ENCODE measurements around the gene KRCC1.
"Not testable (repeated sequence)": the region's sequence is repeated elsewhere in the genome, so short reads cannot be mapped to it uniquely, and the experiment has no call there.

Gene KRCC1

DNA sequence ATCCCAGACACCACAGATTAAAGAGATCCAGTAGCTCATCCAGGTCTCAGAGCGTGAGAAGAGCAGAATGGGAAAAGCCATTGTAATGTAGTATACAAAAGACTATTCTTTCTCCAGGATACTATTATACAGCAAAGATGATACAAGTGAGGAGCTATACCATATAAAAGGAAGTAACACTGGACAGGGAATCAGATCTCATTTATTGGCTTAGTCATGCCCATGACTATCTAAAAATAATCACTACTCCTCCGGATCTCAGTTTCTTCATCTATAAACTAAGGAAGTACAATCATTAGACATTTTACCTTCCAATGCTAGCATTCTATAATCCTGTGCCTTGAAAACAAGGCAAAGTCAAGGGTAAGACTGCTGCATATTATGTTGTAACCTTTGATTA lies 19.4 kb downstream of the KRCC1 start:
- DNase-seq = no peak

DNA sequence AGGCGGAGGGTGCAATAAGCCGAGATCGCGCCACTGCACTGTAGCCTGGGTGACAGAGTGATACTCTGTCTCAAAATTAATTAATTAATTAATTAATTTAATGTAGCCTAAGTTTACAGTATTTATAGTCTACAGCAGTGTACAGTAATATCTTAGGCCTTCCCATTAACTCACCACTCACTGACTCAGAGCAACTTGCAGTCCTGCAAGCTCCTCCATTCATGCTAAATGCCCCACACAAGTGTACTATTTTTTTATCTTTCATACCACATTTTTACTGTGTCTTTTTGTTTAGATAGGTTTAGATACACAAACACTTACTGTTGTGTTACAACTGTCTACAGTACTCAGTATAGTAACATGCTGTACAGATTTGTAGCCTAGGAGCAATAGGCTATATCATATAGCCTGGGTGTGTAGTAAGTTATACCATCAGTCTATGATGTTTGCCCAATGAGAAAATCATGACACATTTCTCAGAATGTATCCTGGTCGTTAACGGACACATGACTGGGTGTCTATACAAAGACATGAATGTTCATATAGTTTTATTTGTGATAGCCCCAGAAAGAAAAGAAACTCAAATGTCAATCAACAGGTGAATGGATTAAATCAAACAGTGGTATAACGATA lies 23.4 kb downstream of the KRCC1 start:
- DNase-seq = no peak

GRCh38 chr2:88028931-88029330 lies 26.7 kb downstream of the KRCC1 start:
- DNase-seq = no peak

DNA sequence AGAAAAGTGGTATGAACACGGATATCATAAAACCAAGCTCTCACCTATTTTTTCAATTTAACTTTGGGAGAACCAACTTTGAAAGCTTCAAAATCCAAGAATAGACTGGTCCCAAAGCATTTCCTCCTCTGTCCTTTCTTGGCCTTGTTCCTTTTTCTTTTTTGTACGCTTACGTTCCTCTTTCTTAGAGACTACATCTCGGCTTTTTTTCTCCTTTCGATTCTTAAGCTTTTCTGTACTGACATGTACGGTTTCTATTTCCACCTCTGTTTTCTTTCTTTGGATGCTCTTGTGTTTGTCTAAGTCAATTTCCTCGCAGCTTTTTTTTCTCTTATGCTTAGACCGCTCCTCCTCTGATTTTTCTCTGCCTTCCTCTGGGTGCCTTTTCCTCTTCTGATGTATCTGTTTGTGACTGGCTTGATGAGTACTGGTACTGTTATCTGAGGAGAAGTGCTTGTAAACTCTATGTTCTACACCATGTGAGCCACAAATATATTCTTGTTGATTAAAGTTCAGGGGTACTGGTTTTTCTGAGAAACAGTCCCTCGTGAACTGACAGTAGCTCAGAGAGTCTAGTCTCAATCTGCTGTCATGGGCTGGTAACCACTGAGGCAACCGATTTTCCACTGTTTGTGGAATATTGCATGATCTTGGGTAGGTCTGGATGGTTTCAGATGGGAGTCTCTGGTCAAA lies 27.7 kb downstream of the KRCC1 start:
- DNase-seq = no peak

DNA sequence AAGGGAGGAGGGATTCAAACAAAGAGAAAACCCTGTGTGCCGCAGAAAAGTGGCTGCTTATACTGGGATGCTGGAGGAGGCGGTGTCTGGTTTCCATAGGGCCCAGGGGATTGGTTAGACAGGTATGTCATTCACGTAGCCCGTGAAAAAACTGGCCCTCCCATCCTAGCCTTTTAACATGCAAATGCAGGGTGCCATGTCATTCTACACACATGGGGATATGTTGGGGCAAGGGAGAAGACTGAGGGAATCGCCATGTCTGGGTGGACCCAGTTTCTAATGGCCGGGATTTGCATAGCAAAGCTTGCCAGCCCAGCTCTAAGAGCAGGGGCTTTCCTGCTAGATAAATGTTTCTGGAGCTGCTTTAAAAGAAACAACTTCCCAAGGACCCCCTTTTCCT lies 31.1 kb downstream of the KRCC1 start:
- DNase-seq = no peak

DNA sequence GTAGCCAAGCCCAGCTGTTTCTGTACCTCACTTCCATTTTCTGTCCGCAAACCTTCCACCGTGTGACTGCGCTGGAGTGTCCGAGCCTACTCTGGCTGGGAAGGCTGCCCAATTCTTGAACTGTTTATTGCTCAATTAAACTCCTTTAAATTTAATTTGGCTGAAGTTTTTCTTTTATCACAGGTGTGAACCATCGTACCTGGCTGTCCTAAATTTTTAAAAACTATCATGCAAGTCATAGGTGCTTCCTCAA lies 33.0 kb downstream of the KRCC1 start:
- no peak for DNase-seq

- DNase-seq = no peak
Measured at GRCh38 chr2:88019985-88020384, 35.6 kb downstream of the KRCC1 start.

DNA sequence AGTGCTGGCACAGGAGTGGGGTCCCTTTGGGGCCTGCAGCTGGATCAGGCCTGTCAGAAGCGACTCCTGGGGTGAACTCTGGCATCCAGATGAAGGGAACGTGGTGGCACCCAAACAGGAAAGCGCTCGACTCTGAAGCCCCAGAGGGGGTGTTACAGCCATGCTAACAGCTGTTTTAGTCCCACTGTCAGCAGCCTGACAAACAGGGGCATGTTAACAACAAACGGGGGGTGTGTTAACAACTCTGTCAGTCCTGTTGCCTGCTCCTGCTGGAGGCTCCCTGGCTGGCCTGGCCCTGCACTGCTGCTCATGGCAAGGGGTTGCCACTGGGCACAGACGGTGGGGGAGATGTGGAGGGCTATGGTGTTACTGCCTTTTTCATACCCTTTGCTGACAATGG lies 36.7 kb downstream of the KRCC1 start:
- no peak for DNase-seq

DNA sequence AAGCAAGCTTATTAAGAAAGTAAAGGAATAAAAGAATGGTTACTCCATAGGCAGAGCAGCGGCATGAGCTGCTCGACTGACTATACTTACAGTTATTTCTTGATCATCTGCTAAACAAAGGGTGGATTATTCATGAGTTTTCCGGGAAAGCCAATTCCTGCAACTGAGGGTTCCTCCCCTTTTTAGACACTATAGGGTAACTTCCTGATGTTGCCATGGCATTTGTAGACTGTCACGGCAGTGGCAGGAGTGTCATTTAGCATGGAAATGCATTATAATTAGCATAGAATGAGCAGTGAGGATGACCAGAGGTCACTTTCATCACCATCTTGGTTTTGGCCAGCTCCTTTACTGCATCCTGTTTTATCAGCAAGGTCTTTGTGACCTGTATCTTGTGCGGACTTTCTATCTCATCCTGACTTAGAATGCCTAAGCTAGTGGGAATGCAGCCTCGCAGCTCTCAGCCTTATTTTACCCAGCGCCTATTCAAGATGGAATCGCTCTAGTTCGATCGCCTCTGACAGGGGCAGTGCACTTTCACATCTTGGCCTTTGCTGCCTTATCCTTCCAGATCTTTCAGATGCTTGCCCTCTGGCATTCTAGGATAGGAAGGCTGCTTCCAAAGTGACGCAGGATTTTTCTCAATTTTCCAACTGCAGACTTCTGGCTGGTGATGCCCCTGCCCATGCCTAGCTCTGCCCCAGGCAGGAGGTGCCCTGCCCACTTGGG lies 37.3 kb downstream of the KRCC1 start:
- not testable (repeated sequence) for DNase-seq

- not testable (repeated sequence) for DNase-seq
Measured at GRCh38 chr2:88017780-88018038, 37.9 kb downstream of the KRCC1 start.

DNA sequence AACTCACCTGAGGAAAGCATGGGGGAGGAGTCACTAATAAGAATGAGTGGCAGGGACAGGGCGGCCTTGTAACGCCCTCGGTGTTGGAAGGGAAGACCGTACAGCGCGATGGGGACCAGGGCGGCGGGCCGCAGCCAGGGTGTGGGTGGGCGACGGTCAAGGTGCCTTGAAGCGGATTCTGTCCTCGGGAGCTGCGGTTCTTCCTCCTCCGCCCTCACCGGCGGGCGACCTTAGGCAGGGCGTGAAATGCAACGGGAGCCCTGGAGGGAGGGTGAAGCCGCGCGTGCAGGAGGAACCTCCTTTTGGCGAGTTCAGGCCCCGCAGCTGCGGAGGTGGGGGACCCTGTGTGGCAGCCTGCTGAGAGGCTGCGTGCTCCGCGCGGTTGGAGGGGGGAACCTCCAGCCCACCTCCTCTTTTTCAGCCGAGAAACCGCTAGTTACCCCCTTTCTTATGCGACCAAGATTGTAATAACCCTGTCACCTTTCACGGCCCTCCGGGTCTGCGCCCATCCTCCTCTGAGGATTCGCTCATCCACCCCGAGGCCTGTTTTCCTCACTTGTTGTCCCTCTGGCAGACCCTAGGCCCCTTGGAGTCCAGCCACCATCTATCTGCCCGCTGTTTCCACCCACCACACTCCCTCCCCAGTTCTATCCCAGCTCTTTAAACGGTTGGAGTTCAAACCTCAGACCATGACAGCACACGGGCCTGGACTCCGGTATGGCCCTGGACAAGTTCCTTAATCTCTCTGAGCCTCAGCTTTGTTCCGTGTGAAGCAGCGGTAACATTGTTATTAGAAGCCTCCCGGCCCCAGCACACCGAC lies 38.4 kb downstream of the KRCC1 start:
- peak; percentile 65 for DNase-seq

GRCh38 chr2:88016086-88016959 lies 39.3 kb downstream of the KRCC1 start, which contains the start of gene RNU2-63P:
RNU2-63P (minus strand) TSS chr2:88016547.
- DNase-seq = peak; percentile 82

- no peak for DNase-seq
Measured at GRCh38 chr2:88011011-88011410, 44.6 kb downstream of the KRCC1 start.

DNA sequence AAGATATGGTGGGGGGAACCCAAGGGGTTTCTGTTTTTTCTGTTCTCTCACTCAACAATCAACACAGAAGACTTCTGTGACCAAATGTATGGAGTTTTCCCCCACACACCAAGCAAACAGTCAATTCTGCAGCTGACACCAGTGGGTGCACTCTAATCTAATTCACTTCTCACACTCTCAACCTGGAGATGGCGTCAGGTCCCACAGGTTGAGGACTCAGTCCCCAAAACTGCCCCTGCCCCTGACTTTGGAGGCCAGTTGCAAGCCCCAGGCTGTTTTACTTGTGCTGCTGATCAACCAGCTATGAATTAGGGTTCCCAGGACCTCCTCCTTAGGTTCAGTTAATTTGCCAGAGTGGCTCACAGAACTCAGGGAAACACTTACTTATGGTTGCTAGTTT lies 45.4 kb downstream of the KRCC1 start:
- no peak for DNase-seq

DNA sequence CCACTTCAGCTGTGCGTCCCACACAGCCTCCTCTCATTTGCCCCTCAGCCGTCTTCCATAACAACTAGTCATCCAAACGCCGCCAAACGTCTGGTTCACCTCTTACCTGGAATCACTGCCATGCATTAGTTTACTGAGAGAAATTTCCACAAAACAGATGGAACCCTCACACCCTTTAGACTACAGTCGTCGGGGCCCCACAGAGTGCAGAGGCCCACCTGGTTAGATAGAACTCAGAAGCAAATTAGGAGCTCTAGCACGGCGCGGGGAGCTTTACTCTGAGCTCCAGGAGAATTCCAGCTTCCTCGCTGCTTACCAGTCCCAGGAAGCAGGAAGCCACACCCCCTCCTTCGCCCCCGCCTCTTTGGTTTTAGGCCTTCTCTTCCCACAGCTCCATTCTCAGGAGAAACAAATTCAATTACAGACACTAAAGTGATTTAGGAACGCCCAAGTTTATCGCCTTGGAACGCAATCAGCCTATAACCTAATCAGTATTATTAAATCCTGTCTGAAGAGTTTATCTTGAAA lies 48.6 kb downstream of the KRCC1 start:
- no peak for DNase-seq

GRCh38 chr2:88005776-88006175 lies 49.8 kb downstream of the KRCC1 start:
- no peak for DNase-seq

GRCh38 chr2:88003074-88003755 lies 52.4 kb downstream of the KRCC1 start:
- DNase-seq = no peak

- no peak for DNase-seq
Measured at GRCh38 chr2:88002359-88002707, 53.2 kb downstream of the KRCC1 start.

DNA sequence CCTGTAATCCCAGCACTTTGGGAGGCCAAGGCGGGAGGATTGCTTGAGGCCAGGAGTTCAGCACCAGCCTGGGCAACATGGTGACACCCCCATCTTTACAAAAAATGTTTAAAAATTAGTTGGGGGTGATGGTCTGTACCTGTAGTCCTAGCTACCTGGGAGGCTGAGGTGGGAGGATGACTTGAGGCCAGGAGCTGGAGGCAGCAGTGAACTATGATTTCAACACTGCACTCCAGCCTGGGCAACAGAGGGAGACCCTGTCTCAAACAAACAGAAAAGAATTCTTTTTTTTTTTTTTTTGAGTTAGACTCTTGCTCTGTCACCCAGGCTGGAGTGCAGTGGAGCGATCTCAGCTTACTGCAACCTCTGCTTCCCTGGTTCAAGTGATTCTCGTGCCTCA lies 55.1 kb downstream of the KRCC1 start:
- DNase-seq = not testable (repeated sequence)

DNA sequence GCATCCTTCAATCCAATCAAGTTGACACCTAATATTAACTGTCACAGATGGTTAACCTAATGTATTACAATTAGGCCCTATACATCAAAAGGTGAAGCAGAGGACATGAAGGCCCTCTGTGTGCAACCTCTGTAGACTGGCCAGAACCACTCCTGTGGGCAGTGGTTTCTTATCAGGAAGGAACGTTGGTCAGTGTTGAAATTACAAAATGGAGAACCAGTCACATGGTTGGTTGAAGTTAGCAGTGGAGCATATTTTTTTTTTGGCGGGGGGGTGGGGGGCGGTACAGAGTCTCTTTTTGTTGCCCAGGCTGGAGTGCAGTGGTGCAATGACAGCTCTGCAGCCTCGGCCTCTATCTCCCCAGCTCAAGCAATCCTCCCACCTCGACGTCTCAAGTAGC lies 59.0 kb downstream of the KRCC1 start:
- DNase-seq = no peak

- no peak for DNase-seq
Measured at GRCh38 chr2:87995756-87996155, 59.8 kb downstream of the KRCC1 start.

DNA sequence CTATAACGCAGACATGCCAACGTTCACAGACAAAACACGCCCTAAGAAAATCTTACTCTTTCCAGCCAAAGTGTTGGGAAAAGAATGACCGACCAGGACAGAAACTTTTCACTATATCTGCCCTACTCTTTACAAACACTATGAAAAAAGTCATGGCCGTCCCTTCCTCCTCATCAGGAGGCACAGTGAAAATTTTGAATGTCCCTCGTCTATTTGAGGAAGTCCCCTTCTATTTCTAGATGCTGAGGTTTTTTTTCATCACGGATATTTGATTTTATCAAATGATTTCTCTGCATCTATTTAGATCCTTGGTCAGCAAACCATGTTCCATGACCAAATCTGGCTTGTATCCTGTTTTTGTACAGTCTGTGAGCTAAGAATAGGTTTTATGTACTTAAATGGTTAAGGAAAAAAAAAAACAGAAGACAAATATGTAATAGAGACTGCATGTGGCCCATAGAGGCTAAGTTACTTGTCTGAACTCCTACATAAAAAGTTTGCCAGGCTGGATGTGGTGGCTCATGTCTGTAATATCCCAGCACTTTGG lies 61.2 kb downstream of the KRCC1 start:
- not testable (repeated sequence) for DNase-seq
